GM12878 (cell line): ENCODE data around the gene SDHAF1. TPM values are rescaled to one million over a fixed set of nuclear protein-coding genes. Genes with fewer than 3 reads are reported as not detected.
"Not testable (repeated sequence)": the region's sequence is repeated elsewhere in the genome, so short reads cannot be mapped to it uniquely, and the experiment has no call there.

ENCODE experiments used
- ATAC-seq: fragments of 200-7000 bp; cut with Tn5 transposase; 3 replicates; pipeline ENCODE4 v1.9.1; 2020; ENCODE audit warnings: mild to moderate bottlenecking, moderate library complexity
- BruUV-seq: library from RNA; stranded (reverse); fragments of 400-500 nt; replicated peaks from 2 replicates; lab custom pipeline; 2021; lab: Mats Ljungman, UMichigan
- CTCF ChIA-PET: fragments of 300-600 bp; sonication (Branson Sonifier 250); formaldehyde crosslinking; extraction: SDS; loops from one replicate; lab custom pipeline; 2021; ENCODE audit warnings: inconsistent platforms; lab: Yijun Ruan, JAX
- POLR2A ChIA-PET: fragments of 350-600 bp; formaldehyde crosslinking; extraction: SDS; loops from one replicate; lab custom pipeline; 2021; ENCODE audit warnings: inconsistent platforms; lab: Charles Lee
- RAD21 ChIA-PET: fragments of 300-600 bp; sonication (Branson Sonifier 250); formaldehyde crosslinking; loops from one replicate; lab custom pipeline; 2023; ENCODE audit warnings: antibody characterized with exemption; ENCODE audit not compliant: unreplicated experiment; lab: Charles Lee
- SMC1A ChIA-PET: fragments of 300-600 bp; sonication (Branson Sonifier 250); formaldehyde crosslinking; loops from one replicate; lab custom pipeline; 2023; ENCODE audit not compliant: unreplicated experiment, uncharacterized antibody; lab: Charles Lee
- DNase-seq: peaks from one replicate; pipeline ENCODE4 v3.0.0-alpha.2; 2011; ENCODE audit warnings: low read depth, low spot score
- FAIRE-seq: peaks from 3 replicates; lab custom pipeline; 2011; peaks lifted over from hg19 to GRCh38; lab: Jason Lieb, UNC
- H2AFZ ChIP-seq: 2 replicates; pipeline ENCODE4 v1.6.0; 2011; ENCODE audit warnings: low read depth, low read length, control low read depth; ENCODE audit not compliant: control insufficient read depth
- H3K27ac ChIP-seq: 2 replicates; pipeline ENCODE4 v1.5.1; 2011; ENCODE audit warnings: control low read depth; ENCODE audit not compliant: control insufficient read depth, insufficient read depth
- H3K27me3 ChIP-seq, 2 experiments: replicated peaks in 1 of 2; 2 replicates each; pipeline versions ENCODE4 v1.6.0 to v1.6.1; 2011; ENCODE audit warnings: low read length in 1 of 2; ENCODE audit not compliant: control insufficient read depth in 2 of 2, insufficient read depth in 2 of 2
- H3K36me3 ChIP-seq, 2 experiments: 2 replicates each; pipeline ENCODE4 v1.5.1; 2011; ENCODE audit warnings: low read length in 1 of 2; ENCODE audit not compliant: control insufficient read depth in 2 of 2, insufficient read depth in 2 of 2
- H3K4me1 ChIP-seq: 2 replicates; pipeline ENCODE4 v1.6.1; 2011; ENCODE audit warnings: mild to moderate bottlenecking, low read length, moderate library complexity, mixed read lengths; ENCODE audit not compliant: control insufficient read depth, insufficient read depth
- H3K4me2 ChIP-seq: 2 replicates; pipeline ENCODE4 v1.6.0; 2011; ENCODE audit warnings: control low read depth; ENCODE audit not compliant: control insufficient read depth, insufficient read depth
- H3K4me3 ChIP-seq: fragments of 200-600 bp; sonication (generic); 2 replicates; pipeline ENCODE4 v1.5.1; 2016
- H3K79me2 ChIP-seq: 2 replicates; pipeline ENCODE4 v1.6.0; 2011; ENCODE audit warnings: low read length; ENCODE audit not compliant: control insufficient read depth, insufficient read depth
- H3K9ac ChIP-seq: 2 replicates; pipeline ENCODE4 v1.8.0; 2011; ENCODE audit warnings: low read length, control low read depth, mixed read lengths; ENCODE audit not compliant: control insufficient read depth, insufficient read depth
- H3K9me3 ChIP-seq: replicated peaks from 3 replicates; pipeline ENCODE4 v1.5.1; 2011; ENCODE audit warnings: mild to moderate bottlenecking, low read length; ENCODE audit not compliant: control insufficient read depth, insufficient read depth
- H4K20me1 ChIP-seq: 2 replicates; pipeline ENCODE4 v1.6.0; 2011; ENCODE audit not compliant: control insufficient read depth, insufficient read depth
- BHLHE40 ChIP-seq, 2 experiments: fragments of 450-650 bp in 1 of 2; IDR thresholded peaks; 2 replicates each; pipeline ENCODE4 v1.6.1; 2011 to 2017; ENCODE audit warnings: low read depth in 2 of 2, borderline replicate concordance in 1 of 2, improper control_type of control experiment in 1 of 2, low read length in 1 of 2, mild to moderate bottlenecking in 1 of 2
- CUX1 ChIP-seq: IDR thresholded peaks from 2 replicates; pipeline ENCODE4 v1.6.1; 2012; ENCODE audit warnings: improper control_type of control experiment, low read depth, low read length; ENCODE audit not compliant: insufficient replicate concordance
- HCFC1 ChIP-seq: fragments of 150-350 bp; IDR thresholded peaks from 2 replicates; pipeline ENCODE4 v1.6.1; 2014; ENCODE audit warnings: low read length
- PAX8 ChIP-seq: fragments of 450-650 bp; IDR thresholded peaks from 2 replicates; pipeline ENCODE4 v1.6.1; 2017; ENCODE audit warnings: mild to moderate bottlenecking, moderate library complexity
- POU2F2 ChIP-seq: IDR thresholded peaks from 3 replicates; pipeline ENCODE4 v1.6.1; 2011; ENCODE audit warnings: low read depth, mild to moderate bottlenecking, low read length, borderline replicate concordance
- YBX1 ChIP-seq: fragments of 450-650 bp; IDR thresholded peaks from 2 replicates; pipeline ENCODE4 v1.6.1; 2016; ENCODE audit warnings: antibody characterized with exemption
- WGBS: methylation state at CpG from one replicate; pipeline ENCODE4 v1.1.6; 2016; ENCODE audit warnings: low lambda C conversion rate; ENCODE audit not compliant: insufficient replicate concordance, insufficient coverage; ENCODE audit errors: missing lambda C conversion rate; 5-methylcytosine and 5-hydroxymethylcytosine counted together
- in situ Hi-C: fragments of 300-500 bp; cut with MboI; formaldehyde crosslinking; loops from 9 replicates; pipeline ENCODE4 v1.14.3; 2018; ENCODE audit warnings: mixed read lengths
- intact Hi-C: fragments of 100-400 bp; cut with micrococcal nuclease; formaldehyde crosslinking; loops from one replicate; pipeline ENCODE4 v1.14.2; 2022; ENCODE audit not compliant: unreplicated experiment
- polyA plus RNA-seq, 11 experiments: library from polyadenylated mRNA; depleted of rRNA in 4 of 11; unstranded in 6 of 11; stranded (reverse) in 5 of 11; fragments of >200 nt; fragmentation: Nextera tagmentation in 4 of 11; fragmentation: Illumina TruSeq in 1 of 11; extraction: Ambion mirVana in 4 of 11; extraction: Trizol in 1 of 11; gene quantifications; 1 replicate in 1 of 11; 2 replicates in 10 of 11; pipeline versions ENCODE4 v1.2.1 to v1.2.3, GENCODE V29; 2011 to 2016; ENCODE audit warnings: inconsistent platforms in 2 of 11, missing spikeins in 2 of 11, low read depth in 1 of 11
- total RNA-seq, 4 experiments: library from RNA; depleted of rRNA in 3 of 4; stranded (reverse); fragments of >200 nt in 3 of 4; fragmentation: Illumina TruSeq in 1 of 4; extraction: Trizol in 1 of 4; gene quantifications; 2 replicates each; pipeline versions ENCODE4 v1.2.1 to v1.2.3, GENCODE V29; 2013 to 2021

Gene SDHAF1
- total and polyA plus RNA-seq, 10 of the 15 experiments (the other 5 are each of a cell fraction or from before 2014, with no cell fraction given), result 0.74 to 45.6 (median 24.4) TPM

- Histone ChIP-seq H3K27ac (no peak overlapping the region), H3K4me1 (no peaks in the 10 kb centered on the region), H3K9me3 (no peaks in the 10 kb centered on the region), H3K79me2 (no peaks in the 10 kb centered on the region), H4K20me1 (no peaks in the 10 kb centered on the region), H3K27me3 (no peaks in the 10 kb centered on the region), H3K36me3 (no peaks in the 10 kb centered on the region), H3K4me3 (no peak overlapping the region), H2AFZ (no peak overlapping the region), H3K4me2 (no peak overlapping the region), H3K9ac (no peak overlapping the region)
- ChIA-PET SMC1A (no interaction called here), POLR2A (no interaction called here), CTCF (no interaction called here), RAD21 (no interaction called here)
- ATAC-seq (no peak), DNase-seq (no peak), FAIRE-seq (no peak)
- intact Hi-C loops, result no loop called here
- WGBS, result 44% methylated on average over 20 of the region's 20 CpGs
- BruUV-seq, result no TSS peak
- TF ChIP-seq YBX1 (no peak), POU2F2 (no peak), CUX1 (no peak), HCFC1 (no peak), PAX8 (no peak), BHLHE40 (IDR thresholded peaks at IDR 0.05; ENCODE audit: borderline replicate concordance in 1 of 2, low read depth in 2 of 2, low read length in 1 of 2) (no peak)
- in situ Hi-C loops, result no loop called here
Observed at GRCh38 chr19:35978832-35979365, 16.1 kb upstream of the SDHAF1 start.

GRCh38 chr19:35980997-35981396 is 14.0 kb upstream of the SDHAF1 start:
- POLR2A ChIA-PET, H3K4me1 ChIP-seq, CTCF ChIA-PET, H3K36me3 ChIP-seq, H3K9me3 ChIP-seq, H3K27ac ChIP-seq, H4K20me1 ChIP-seq, H3K27me3 ChIP-seq, FAIRE-seq, H3K79me2 ChIP-seq, H3K9ac ChIP-seq, ATAC-seq, H3K4me3 ChIP-seq, intact Hi-C loops, H3K4me2 ChIP-seq, SMC1A ChIA-PET, BruUV-seq, RAD21 ChIA-PET, DNase-seq, in situ Hi-C loops, H2AFZ ChIP-seq: not testable (repeated sequence)
- 75% methylated on average over 4 of the region's 4 CpGs for WGBS
